ENCODE measurements around the gene BTBD19.

DNA sequence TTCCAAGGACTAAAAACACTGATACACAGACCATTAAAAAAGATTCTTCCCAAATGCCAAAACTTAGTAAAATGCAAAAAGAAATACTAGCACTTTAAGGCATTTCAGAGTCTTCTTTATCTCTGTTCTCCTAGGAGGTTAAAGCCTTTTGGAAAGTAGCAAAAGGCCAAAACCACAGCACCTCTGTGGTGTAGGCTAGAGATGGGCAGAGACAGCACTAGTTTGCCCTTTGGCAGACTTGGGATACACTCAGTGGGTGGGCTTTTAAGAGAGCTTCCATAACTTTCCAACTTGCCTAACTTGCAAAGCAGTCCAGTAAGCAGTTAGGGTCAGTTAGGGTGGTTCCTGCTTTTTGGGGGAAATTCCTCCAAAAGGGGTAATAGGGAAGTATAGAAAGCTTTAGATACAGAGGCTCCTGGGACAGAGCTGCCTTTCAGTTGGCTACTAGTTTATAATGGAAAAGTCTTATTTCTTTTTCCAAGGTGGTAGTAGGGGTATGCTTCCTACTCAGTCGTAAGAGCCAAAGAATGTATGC is 52.6 kb downstream of the BTBD19 start:
- TF ChIP-seq, protein P1, sequence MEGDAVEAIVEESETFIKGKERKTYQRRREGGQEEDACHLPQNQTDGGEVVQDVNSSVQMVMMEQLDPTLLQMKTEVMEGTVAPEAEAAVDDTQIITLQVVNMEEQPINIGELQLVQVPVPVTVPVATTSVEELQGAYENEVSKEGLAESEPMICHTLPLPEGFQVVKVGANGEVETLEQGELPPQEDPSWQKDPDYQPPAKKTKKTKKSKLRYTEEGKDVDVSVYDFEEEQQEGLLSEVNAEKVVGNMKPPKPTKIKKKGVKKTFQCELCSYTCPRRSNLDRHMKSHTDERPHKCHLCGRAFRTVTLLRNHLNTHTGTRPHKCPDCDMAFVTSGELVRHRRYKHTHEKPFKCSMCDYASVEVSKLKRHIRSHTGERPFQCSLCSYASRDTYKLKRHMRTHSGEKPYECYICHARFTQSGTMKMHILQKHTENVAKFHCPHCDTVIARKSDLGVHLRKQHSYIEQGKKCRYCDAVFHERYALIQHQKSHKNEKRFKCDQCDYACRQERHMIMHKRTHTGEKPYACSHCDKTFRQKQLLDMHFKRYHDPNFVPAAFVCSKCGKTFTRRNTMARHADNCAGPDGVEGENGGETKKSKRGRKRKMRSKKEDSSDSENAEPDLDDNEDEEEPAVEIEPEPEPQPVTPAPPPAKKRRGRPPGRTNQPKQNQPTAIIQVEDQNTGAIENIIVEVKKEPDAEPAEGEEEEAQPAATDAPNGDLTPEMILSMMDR (optimal IDR thresholded peaks at IDR 0.05 in 1 of 3, IDR thresholded peaks at IDR 0.05 in 1 of 3, conservative IDR thresholded peaks at IDR 0.05 in 1 of 3; ENCODE audit: extremely low read depth in 1 of 3, insufficient read depth in 2 of 3, low read length in 3 of 3): no peak
- no peak for TF ChIP-seq EZH2 (IDR thresholded peaks at IDR 0.05; ENCODE audit: low read length)
